ENCODE measurements around the gene LMOD3.
A peak's percentile ranks its signal among the peaks of the same experiment; 100 is the strongest.

The LMOD3 gene

DNA sequence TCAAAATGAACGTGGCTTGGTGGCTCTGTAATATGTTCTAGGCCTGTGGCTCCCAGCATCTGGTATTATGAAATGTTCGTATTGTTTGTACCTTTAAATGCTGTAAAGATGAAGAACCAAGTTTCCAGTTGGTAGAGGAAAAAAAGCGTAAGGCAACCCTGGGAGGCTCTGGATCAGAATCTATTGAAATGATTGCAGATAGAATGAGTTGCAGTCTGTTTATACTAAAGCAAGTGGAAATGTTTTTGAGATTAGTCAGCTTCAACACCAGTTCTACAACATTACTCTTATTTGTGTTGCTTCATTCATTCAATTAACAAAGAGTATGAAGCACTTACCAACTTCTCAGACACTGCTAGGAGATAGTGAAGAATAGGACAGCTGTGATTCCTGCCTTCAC, 32.4 kb downstream of the LMOD3 start:
- DNase-seq, result no peak

DNA sequence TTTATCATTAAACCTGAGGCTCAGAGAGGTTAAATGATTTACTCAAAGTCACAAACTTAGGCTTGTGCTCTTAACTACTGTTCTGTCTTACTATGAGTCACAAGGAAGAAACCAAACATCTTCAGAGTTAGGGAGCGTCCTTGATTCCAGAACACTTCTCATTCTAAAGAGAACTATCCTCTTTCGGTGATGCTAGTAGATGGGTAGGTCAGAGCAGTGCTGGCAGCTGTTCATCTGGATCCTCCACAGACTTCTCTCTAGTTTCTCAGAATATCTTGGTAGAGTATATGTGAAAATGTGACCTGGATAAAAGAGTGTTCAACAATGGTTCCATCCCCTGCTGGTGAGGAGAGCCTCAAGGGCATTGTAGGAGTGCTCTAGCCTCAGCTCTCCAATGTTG, 34.3 kb downstream of the LMOD3 start:
- no peak for DNase-seq

- DNase-seq, result no peak
Observed at GRCh38 chr3:69087030-69087791, 35.2 kb downstream of the LMOD3 start.

GRCh38 chr3:69085833-69086722, 36.3 kb downstream of the LMOD3 start:
- DNase-seq, result peak; percentile 63

DNA sequence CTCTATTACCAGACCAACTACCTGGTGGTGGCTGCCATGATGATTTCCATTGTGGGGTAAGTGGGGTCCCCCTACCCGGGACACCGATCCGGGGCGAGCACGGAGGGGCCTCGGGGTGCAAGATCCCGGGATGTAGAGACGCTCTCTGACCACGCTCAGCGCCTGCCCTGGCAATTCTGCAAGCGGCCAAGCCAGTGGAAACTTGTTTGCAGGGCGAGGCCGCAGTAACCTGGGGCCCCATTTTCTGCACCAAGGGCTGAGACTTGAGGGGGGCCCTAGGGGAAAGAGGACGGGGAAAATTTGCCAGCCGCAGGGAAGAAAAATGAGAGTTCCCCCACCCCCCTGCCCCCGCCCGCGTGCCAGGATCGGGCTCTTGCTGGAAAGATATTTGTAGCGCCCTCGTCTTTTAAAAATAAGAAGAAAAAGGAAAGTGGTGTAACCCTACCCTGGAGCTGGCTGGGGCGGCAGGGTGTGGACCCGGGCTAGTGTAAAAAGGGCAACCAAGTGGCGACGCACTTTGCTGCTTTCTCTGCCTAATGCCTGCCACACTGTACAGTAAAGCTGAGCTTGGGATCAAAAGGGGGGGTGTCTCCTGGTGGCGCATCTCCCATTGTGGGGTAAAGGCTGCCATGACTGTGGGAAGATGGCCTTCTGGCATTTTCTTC, 37.1 kb downstream of the LMOD3 start:
- DNase-seq, result no peak

DNA sequence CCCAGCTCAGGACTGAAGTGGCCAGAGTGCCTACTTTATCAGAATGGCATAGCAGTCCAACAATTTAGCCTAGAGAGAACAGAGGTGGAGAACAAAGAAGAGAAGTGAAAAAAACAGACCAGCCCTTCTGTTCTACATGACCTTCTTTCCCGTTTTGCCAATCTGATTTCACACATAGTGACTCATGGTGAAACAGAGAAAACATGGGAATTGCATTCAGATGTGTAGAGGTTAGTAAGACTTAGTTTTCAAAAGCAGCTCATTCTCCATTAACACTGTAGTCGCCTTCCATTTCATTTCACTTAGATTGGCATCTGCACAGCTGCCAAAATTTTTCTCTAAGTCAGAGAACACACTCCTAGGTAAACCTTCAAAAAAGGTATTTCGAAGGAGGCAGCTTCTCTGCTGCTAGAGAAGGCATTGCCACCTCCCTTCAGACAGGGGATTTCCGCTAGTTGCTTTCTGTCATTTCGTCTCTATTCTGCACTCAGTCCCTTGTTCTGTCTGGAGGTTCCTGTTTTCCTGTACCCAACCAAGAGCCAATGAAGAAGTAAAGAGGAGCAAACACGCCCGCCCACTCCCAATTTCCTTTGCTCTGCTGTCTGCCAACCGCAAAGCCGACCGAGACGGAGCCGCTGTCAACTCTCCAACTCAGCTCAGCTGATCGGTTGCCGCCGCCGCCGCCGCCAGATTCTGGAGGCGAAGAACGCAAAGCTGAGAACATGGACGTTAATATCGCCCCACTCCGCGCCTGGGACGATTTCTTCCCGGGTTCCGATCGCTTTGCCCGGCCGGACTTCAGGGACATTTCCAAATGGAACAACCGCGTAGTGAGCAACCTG, 37.8 kb downstream of the LMOD3 start, which contains the start of gene ARL6IP5:
Gene ARL6IP5 (plus strand): TSS at position 612 of the 842 bp plus-strand sequence. CDS start 111 bp downstream, at position 723.
- peak; percentile 82 for DNase-seq

DNA sequence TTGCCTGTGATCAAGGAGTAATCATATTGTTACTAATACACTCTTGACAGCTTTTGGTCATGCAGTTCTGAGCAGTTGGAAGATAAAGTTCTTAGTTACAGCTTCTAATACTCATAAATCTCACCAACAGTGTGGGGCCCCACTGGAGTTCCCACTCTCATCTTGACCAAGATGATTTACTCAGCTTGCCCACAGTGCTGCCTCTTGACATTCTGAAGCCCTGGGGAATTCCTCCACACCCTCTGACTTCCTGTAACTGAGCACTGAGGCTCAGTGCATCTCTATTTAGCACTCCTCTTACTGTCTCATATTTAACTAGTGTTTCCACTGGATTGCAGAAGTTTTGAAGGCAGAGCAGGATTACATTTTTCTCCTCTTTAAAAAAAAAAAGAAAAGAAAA, 39.6 kb downstream of the LMOD3 start:
- DNase-seq, result peak; percentile 53

DNA sequence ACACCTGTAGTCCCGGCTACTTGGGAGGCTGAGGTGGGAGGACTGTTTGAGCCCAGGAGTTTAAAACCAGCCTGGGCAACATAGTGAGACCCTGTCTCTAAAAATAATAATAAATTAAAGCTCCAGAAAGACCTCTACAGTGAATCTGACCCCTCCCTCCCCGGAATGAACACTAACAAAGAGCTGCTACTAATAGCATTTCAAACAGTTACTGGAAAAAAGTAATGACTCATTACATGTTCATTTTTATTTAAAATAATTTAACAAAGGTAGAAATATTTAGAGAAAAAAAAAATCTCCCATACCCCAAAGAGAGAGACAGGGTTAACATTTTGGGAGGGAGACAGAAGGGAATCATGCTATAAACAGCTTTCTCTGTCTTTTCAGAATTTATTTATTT, 40.0 kb downstream of the LMOD3 start:
- DNase-seq, result no peak

DNA sequence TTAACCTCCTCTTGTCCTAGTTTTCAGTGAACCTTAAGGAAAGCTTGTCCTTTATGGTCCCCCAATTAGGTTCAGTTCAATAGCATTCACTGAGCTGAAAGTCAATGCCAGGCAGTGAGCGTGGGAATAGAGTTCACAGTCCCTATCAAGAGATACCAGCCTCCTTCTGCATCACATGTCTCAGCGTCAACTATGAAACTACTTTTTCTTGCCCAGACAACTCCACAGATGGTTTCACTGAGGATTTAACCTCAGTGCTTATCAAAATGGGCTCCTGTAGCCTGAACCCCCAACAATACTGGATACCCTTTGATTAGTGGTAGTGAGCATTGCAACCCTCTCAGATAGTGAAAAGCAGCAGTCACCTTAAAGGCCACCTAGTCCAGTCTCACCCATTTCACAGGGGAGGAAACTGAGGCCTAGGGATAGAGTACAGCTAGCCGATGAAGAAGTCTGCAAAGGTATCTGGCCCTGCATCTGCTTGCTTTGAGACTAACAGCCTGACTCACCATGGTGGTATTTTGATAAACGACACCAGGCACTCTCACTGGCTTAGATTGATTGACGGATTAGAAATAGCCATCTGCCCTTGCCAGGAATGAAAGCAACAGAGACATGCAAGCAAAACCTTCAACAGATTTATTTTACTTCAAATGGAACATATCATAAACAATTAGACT, 40.7 kb downstream of the LMOD3 start:
- DNase-seq, result no peak

- DNase-seq, result peak; percentile 92
Observed at GRCh38 chr3:69080233-69080920, 42.0 kb downstream of the LMOD3 start, which contains the start of gene UBA3. TSS of gene UBA3 (minus strand) at chr3:69080365. CDS start at chr3:69080353, 12 bp downstream.

DNA sequence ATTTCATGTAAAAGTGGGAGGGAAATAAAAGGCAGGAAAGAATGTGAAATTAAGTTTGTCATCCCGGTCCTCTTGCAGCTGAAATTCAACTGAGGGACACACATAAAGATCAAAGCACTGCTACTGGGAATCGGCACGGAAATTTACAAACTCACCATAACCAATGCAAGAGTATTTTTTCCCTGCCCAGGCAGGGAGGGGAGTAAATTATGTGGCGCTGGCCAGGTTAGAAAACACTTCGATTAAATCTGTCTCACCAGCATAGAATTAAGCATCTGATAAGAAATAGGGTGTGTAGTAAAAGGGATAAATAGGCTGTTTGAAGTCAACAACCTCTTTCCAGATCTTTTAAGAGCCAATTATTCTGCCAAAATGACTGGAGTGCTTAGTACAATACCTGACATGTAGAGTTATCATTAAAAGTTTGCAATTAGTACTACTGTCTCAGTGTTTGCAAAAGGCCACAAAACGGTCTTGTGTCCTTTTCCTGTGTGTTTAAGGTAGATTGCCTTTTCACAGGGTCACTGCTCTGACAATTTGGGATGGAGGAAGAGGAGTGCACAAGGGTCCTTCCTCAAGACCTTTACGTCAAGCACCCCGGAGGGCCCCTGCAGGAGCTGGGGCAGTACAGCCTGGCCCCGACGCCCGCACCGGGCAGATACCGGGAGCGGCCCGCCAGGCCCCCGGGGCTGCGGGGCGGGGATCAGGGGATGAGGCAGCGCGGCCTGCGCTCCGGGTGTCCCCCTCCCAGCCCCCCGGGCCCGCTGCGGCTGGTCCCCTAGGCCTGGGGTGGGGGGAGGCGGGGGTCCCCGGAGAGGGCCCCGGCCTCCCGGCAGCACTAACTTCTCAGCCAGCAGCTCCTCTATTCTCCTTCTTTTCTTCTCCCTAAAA, 42.9 kb downstream of the LMOD3 start:
- DNase-seq, result no peak

GRCh38 chr3:69072928-69073327, 49.5 kb downstream of the LMOD3 start:
- DNase-seq, result no peak

DNA sequence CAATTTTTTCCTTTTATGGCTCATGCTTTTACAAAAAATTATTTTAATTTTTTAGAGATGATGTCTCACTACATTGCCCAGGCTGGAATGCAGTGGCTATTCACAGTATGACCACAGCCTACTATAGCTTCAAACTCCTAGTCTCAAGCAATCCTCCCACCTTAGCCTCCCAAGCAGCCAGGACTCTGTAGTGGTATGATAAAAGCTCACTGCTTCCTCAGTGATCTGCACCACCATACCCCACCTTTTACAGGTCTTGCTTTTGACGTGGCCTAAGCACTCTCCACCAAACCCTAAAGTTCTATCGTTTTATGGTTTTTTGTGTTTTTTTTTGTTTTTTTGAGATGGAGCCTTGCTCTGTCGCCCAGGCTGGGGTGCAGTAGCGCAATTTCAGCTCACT, 56.3 kb downstream of the LMOD3 start:
- no peak for DNase-seq

DNA sequence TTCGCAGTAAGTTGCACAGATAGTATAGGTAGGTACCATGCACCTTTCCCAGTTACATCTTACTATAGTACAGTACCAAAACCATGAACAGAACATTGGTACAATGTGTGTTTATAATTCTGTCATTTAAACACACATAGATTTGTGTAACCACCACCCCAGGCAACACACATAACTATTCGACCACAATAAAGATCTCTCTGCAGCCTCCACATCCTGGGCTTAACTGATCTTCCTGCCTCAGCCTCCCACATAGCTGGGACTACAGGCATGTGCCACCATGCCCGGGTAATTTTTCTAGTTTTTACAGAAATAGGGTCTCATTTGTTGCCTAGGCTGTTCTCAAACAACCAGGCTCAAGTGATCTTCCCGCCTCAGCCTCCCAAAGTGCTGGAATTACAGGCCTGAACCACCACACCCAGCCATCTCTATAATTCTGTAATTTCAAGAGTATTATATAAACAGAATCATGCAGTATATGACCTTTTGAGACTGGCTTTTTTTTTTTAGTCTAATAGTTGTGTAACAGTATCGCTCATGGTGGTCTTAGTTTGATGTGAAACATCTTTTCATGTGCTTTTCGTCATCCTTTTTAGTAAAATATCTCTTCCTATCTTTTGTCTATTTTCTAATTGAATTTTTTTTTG, 57.0 kb downstream of the LMOD3 start:
- DNase-seq, result no peak

GRCh38 chr3:69063636-69064035, 58.8 kb downstream of the LMOD3 start:
- DNase-seq, result no peak

DNA sequence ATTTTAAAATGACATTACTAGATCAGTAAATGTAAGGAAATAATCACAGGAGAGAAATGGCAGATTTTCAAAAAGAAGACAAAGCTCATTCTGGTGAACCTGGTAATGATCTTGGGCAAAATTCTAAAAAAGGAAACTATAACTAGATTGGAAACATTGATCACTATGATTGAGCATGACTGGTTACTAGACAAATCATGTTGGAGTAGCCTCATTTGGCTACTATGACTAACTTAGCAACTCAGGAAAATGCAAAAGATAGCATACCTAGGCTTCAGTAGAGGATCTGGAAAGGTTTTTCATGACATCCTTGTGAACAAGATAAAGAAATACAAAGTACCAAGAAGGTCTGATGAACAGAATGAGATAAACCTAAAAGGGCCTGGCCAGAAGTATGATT, 62.7 kb downstream of the LMOD3 start:
- DNase-seq, result no peak

- no peak for DNase-seq
Observed at GRCh38 chr3:69058947-69059224, 63.5 kb downstream of the LMOD3 start.

- DNase-seq, result no peak
Observed at GRCh38 chr3:69058180-69058946, 64.0 kb downstream of the LMOD3 start.

Data from activated T-cell treated with anti-CD3 and anti-CD28 coated beads for 4 hours (primary cell).